H9 (cell line): ENCODE results near the gene GLRA2. TPM values are rescaled to one million over a fixed set of nuclear protein-coding genes. Genes with fewer than 3 reads are reported as not detected.

Experiments
- DNase-seq: peaks from one replicate; pipeline ENCODE4 v3.0.0-alpha.2; 2017
- H2AFZ ChIP-seq: one replicate; pipeline ENCODE4 v1.6.1; 2013; ENCODE audit warnings: mild to moderate bottlenecking, low read length, control low read depth, moderate library complexity
- H2AK5ac ChIP-seq: 2 replicates; pipeline ENCODE4 v1.6.1; 2013; ENCODE audit warnings: low read length, control low read depth, mixed read lengths; ENCODE audit not compliant: insufficient read length
- H2BK120ac ChIP-seq: one replicate; pipeline ENCODE4 v1.6.1; 2013; ENCODE audit warnings: low read depth, mild to moderate bottlenecking, low read length, control low read depth, inconsistent platforms; ENCODE audit not compliant: poor library complexity, severe bottlenecking
- H2BK12ac ChIP-seq: 2 replicates; pipeline ENCODE4 v1.6.1; 2013; ENCODE audit warnings: low read length, control low read depth, mixed read lengths, low read depth; ENCODE audit not compliant: insufficient read length
- H2BK15ac ChIP-seq: 2 replicates; pipeline ENCODE4 v1.6.1; 2013; ENCODE audit warnings: low read depth, low read length, control low read depth
- H2BK20ac ChIP-seq: one replicate; pipeline ENCODE4 v1.6.1; 2013; ENCODE audit warnings: low read depth, mild to moderate bottlenecking, low read length, control low read depth, inconsistent platforms; ENCODE audit not compliant: poor library complexity, severe bottlenecking
- H2BK5ac ChIP-seq: 2 replicates; pipeline ENCODE4 v1.6.1; 2013; ENCODE audit warnings: low read length, control low read depth, mixed read lengths; ENCODE audit not compliant: insufficient read length
- H3K14ac ChIP-seq: 2 replicates; pipeline ENCODE4 v1.6.1; 2013; ENCODE audit warnings: low read length, control low read depth; ENCODE audit not compliant: insufficient read depth
- H3K18ac ChIP-seq: 2 replicates; pipeline ENCODE4 v1.6.1; 2013; ENCODE audit warnings: low read depth, mild to moderate bottlenecking, mixed read lengths, low read length, control low read depth; ENCODE audit not compliant: insufficient read length
- H3K23ac ChIP-seq: 2 replicates; pipeline ENCODE4 v1.6.1; 2013; ENCODE audit warnings: low read length, control low read depth, mixed read lengths, low read depth; ENCODE audit not compliant: insufficient read length
- H3K23me2 ChIP-seq: 2 replicates; pipeline ENCODE4 v1.6.1; 2013; ENCODE audit warnings: low read depth, mild to moderate bottlenecking, mixed read lengths, low read length, control low read depth; ENCODE audit not compliant: insufficient read length, poor library complexity, severe bottlenecking
- H3K27ac ChIP-seq: 2 replicates; pipeline ENCODE4 v1.5.1; 2013; ENCODE audit warnings: low read length, control low read depth, mixed read lengths, low read depth; ENCODE audit not compliant: insufficient read length
- H3K27me3 ChIP-seq: 2 replicates; pipeline ENCODE4 v1.6.1; 2013; ENCODE audit warnings: low read length, control low read depth, inconsistent platforms; ENCODE audit not compliant: insufficient read depth
- H3K4ac ChIP-seq: 2 replicates; pipeline ENCODE4 v1.6.1; 2013; ENCODE audit warnings: low read depth, mild to moderate bottlenecking, control low read depth, inconsistent platforms, low read length, moderate library complexity
- H3K4me1 ChIP-seq: 2 replicates; pipeline ENCODE4 v1.6.1; 2013; ENCODE audit warnings: low read length, control low read depth, inconsistent platforms; ENCODE audit not compliant: insufficient read depth
- H3K4me2 ChIP-seq: 2 replicates; pipeline ENCODE4 v1.6.1; 2013; ENCODE audit warnings: low read length, control low read depth, mixed read lengths; ENCODE audit not compliant: insufficient read length, insufficient read depth
- H3K56ac ChIP-seq: 2 replicates; pipeline ENCODE4 v1.6.1; 2013; ENCODE audit warnings: low read depth, mild to moderate bottlenecking, mixed read lengths, low read length, control low read depth; ENCODE audit not compliant: insufficient read length
- H3K79me1 ChIP-seq: 2 replicates; pipeline ENCODE4 v1.6.1; 2013; ENCODE audit warnings: low read depth, mild to moderate bottlenecking, moderate library complexity, low read length, control low read depth, inconsistent platforms; ENCODE audit not compliant: insufficient read depth, poor library complexity, severe bottlenecking
- H3K79me2 ChIP-seq: 2 replicates; pipeline ENCODE4 v1.6.1; 2013; ENCODE audit warnings: low read length, control low read depth, inconsistent platforms; ENCODE audit not compliant: insufficient read depth
- H3K9ac ChIP-seq: 2 replicates; pipeline ENCODE4 v1.6.1; 2013; ENCODE audit warnings: low read length, control low read depth, mixed read lengths; ENCODE audit not compliant: insufficient read length; ENCODE audit errors: extremely low read depth
- H3K9me3 ChIP-seq: one replicate; pipeline ENCODE4 v1.6.1; 2013; ENCODE audit warnings: low read depth, low read length, inconsistent platforms; ENCODE audit not compliant: control insufficient read depth
- H3T11ph ChIP-seq: one replicate; pipeline ENCODE4 v1.6.1; 2013; ENCODE audit warnings: mild to moderate bottlenecking, low read length, control low read depth, inconsistent platforms
- H4K20me1 ChIP-seq: one replicate; pipeline ENCODE4 v1.6.1; 2013; ENCODE audit not compliant: control insufficient read depth, insufficient read length, insufficient read depth
- H4K5ac ChIP-seq: 2 replicates; pipeline ENCODE4 v1.6.1; 2013; ENCODE audit warnings: low read depth, mild to moderate bottlenecking, mixed read lengths, low read length, control low read depth; ENCODE audit not compliant: insufficient read length
- H4K8ac ChIP-seq: replicated peaks from 2 replicates; pipeline ENCODE4 v1.6.1; 2013; ENCODE audit warnings: low read length, control low read depth, mixed read lengths, low read depth; ENCODE audit not compliant: insufficient read length
- H4K91ac ChIP-seq: 2 replicates; pipeline ENCODE4 v1.6.1; 2013; ENCODE audit warnings: low read depth, mild to moderate bottlenecking, moderate library complexity, mixed read lengths, low read length, control low read depth; ENCODE audit not compliant: insufficient read length
- H3K27ac Mint-ChIP-seq, 3 experiments: 2 replicates in 2 of 3; 3 replicates in 1 of 3; pipeline ENCODE4 v1.8.0; 2020 to 2021; ENCODE audit warnings: mixed read lengths in 3 of 3, mild to moderate bottlenecking in 1 of 3, moderate library complexity in 1 of 3
- H3K27me3 Mint-ChIP-seq: 2 replicates; pipeline ENCODE4 v1.8.0; 2021; ENCODE audit warnings: low read depth, mild to moderate bottlenecking, moderate library complexity, mixed read lengths
- H3K36me3 Mint-ChIP-seq, 3 experiments: 2 replicates in 2 of 3; 3 replicates in 1 of 3; pipeline ENCODE4 v1.8.0; 2020 to 2021; ENCODE audit warnings: low read depth in 3 of 3, mixed read lengths in 3 of 3; ENCODE audit not compliant: insufficient read depth in 1 of 3
- H3K4me1 Mint-ChIP-seq, 2 experiments: 2 replicates each; pipeline ENCODE4 v1.8.0; 2020; ENCODE audit warnings: mixed read lengths in 2 of 2
- H3K4me3 Mint-ChIP-seq, 2 experiments: 2 replicates in 1 of 2; 3 replicates in 1 of 2; pipeline ENCODE4 v1.8.0; 2020 to 2021; ENCODE audit warnings: mild to moderate bottlenecking in 2 of 2, mixed read lengths in 2 of 2, moderate library complexity in 1 of 2
- H3K9me3 Mint-ChIP-seq, 2 experiments: 2 replicates in 1 of 2; 3 replicates in 1 of 2; pipeline ENCODE4 v1.8.0; 2020; ENCODE audit warnings: mild to moderate bottlenecking in 2 of 2, mixed read lengths in 2 of 2, moderate library complexity in 1 of 2
- WGBS: extraction: QIAGEN DNeasy Blood & Tissue Kit; methylation state at CpG from one replicate; pipeline ENCODE4 v1.1.7; 2013; ENCODE audit warnings: missing lambda C conversion rate, low lambda C conversion rate, mixed read lengths; ENCODE audit not compliant: insufficient read length; ENCODE audit errors: extremely low coverage; 5-methylcytosine and 5-hydroxymethylcytosine counted together
- total RNA-seq: library from RNA; stranded (reverse); gene quantifications from 2 replicates; pipeline ENCODE4 v1.2.1, GENCODE V29; 2021
- TF ChIP-seq, protein P1 (sequence below): fragments of 200-600 bp; sonication (generic); conservative IDR thresholded peaks from 3 replicates; pipeline ENCODE4 v1.8.0; 2021; ENCODE audit warnings: antibody characterized with exemption, mild to moderate bottlenecking

The GLRA2 gene
- total RNA-seq, 1 experiment from 2014 or later = not detected

DNA sequence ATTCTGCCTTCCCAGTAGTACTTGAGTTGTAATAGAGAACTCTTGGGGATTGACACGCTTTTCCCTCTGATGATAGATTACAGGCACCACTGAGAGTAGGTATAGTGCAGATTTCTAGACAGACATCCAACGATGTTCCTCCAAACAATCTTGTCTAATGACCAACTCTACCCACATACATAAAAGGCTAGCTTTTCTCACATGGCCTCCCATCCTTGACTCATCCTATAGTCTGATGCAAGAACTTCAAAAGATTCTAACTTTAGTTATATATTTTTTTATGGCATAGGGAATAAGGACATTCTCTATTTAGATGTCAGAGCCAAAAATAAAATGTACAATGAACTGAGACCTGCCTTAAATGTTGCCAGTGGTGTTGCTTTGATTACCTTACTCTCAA lies 60.9 kb downstream of the GLRA2 start:
- Histone ChIP-seq H2AK5ac (no peak overlapping the region), H3K27ac (no peak overlapping the region), H4K8ac (no peak overlapping the region), H2BK12ac (no peak overlapping the region), H4K91ac (no peak overlapping the region), H2AFZ (no peak overlapping the region), H3K4ac (no peak overlapping the region), H3K4me2 (no peak overlapping the region), H4K20me1 (no peaks in the 10 kb centered on the region), H3K14ac (no peak overlapping the region), H2BK15ac (no peak overlapping the region), H3K56ac (no peak overlapping the region), H2BK5ac (no peak overlapping the region), H3K23ac (no peak overlapping the region), H3K27me3 (no peaks in the 10 kb centered on the region), H2BK120ac (no peak overlapping the region), H2BK20ac (no peak overlapping the region), H3T11ph (no peak overlapping the region), H3K9ac (no peak overlapping the region), H3K4me1 (no peaks in the 10 kb centered on the region), H3K79me1 (no peaks in the 10 kb centered on the region), H3K9me3 (peaks cover 5% of the 10 kb centered on the region), H3K23me2 (no peaks in the 10 kb centered on the region), H4K5ac (no peak overlapping the region), H3K18ac (no peak overlapping the region), H3K79me2 (no peaks in the 10 kb centered on the region)
- Mint-ChIP-seq H3K4me1 (no peaks in the 10 kb centered on the region), H3K36me3 (peaks cover 0 to 7% (median 0%) of the 10 kb centered on the region in 3 experiments; a peak in 2 of 7 replicates), H3K27ac (no peak overlapping the region), H3K27me3 (no peaks in the 10 kb centered on the region), H3K4me3 (no peak overlapping the region), H3K9me3 (peaks cover 63 to 65% of the 10 kb centered on the region in 2 experiments)
- no peak for DNase-seq
- WGBS = no CpG with 5 or more reads among the region's 2 CpGs
- TF ChIP-seq, protein P1, sequence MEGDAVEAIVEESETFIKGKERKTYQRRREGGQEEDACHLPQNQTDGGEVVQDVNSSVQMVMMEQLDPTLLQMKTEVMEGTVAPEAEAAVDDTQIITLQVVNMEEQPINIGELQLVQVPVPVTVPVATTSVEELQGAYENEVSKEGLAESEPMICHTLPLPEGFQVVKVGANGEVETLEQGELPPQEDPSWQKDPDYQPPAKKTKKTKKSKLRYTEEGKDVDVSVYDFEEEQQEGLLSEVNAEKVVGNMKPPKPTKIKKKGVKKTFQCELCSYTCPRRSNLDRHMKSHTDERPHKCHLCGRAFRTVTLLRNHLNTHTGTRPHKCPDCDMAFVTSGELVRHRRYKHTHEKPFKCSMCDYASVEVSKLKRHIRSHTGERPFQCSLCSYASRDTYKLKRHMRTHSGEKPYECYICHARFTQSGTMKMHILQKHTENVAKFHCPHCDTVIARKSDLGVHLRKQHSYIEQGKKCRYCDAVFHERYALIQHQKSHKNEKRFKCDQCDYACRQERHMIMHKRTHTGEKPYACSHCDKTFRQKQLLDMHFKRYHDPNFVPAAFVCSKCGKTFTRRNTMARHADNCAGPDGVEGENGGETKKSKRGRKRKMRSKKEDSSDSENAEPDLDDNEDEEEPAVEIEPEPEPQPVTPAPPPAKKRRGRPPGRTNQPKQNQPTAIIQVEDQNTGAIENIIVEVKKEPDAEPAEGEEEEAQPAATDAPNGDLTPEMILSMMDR = no peak
